Activated naive CD8-positive, alpha-beta T cell (primary cell): ENCODE data around the gene GTPBP10.
"Not testable (repeated sequence)": the region's sequence is repeated elsewhere in the genome, so short reads cannot be mapped to it uniquely, and the experiment has no call there.

Experiments
- H3K27ac Mint-ChIP-seq: one replicate; pipeline ENCODE4 v1.8.0; 2021; ENCODE audit warnings: mixed read lengths
- H3K27me3 Mint-ChIP-seq: one replicate; pipeline ENCODE4 v1.8.0; 2021; ENCODE audit warnings: mixed read lengths
- H3K36me3 Mint-ChIP-seq: one replicate; pipeline ENCODE4 v1.8.0; 2021; ENCODE audit warnings: mixed read lengths
- H3K4me1 Mint-ChIP-seq: one replicate; pipeline ENCODE4 v1.8.0; 2021; ENCODE audit warnings: low read depth, mixed read lengths
- H3K4me3 Mint-ChIP-seq: one replicate; pipeline ENCODE4 v1.8.0; 2021; ENCODE audit warnings: mild to moderate bottlenecking, mixed read lengths
- H3K9me3 Mint-ChIP-seq: one replicate; pipeline ENCODE4 v1.8.0; 2021; ENCODE audit warnings: low read depth, mixed read lengths

GTPBP10 gene

GRCh38 chr7:90337106-90337505 is 9.4 kb upstream of the GTPBP10 start:
- Mint-ChIP-seq H3K36me3 (no peaks in the 10 kb centered on the region), H3K4me1 (no peaks in the 10 kb centered on the region), H3K27ac (no peak overlapping the region), H3K27me3 (peaks cover 5% of the 10 kb centered on the region), H3K4me3 (no peak overlapping the region), H3K9me3 (no peaks in the 10 kb centered on the region)

GRCh38 chr7:90345016-90345415 is 1.5 kb upstream of the GTPBP10 start:
- no peaks in the 10 kb centered on the region for H3K9me3 Mint-ChIP-seq
- H3K27ac Mint-ChIP-seq, result peak overlapping the region; percentile 98
- no peaks in the 10 kb centered on the region for H3K27me3 Mint-ChIP-seq
- peaks cover 3% of the 10 kb centered on the region for H3K36me3 Mint-ChIP-seq
- H3K4me1 Mint-ChIP-seq, result peaks cover 44% of the 10 kb centered on the region
- peak overlapping the region; percentile 97 for H3K4me3 Mint-ChIP-seq

GRCh38 chr7:90345595-90346335 is 751 bp upstream of the GTPBP10 start:
- Mint-ChIP-seq H3K27me3 (no peaks in the 10 kb centered on the region), H3K9me3 (no peaks in the 10 kb centered on the region), H3K4me1 (peaks cover 52% of the 10 kb centered on the region), H3K27ac (peak overlapping the region; percentile 98), H3K4me3 (peak overlapping the region; percentile 97), H3K36me3 (peaks cover 6% of the 10 kb centered on the region)

DNA sequence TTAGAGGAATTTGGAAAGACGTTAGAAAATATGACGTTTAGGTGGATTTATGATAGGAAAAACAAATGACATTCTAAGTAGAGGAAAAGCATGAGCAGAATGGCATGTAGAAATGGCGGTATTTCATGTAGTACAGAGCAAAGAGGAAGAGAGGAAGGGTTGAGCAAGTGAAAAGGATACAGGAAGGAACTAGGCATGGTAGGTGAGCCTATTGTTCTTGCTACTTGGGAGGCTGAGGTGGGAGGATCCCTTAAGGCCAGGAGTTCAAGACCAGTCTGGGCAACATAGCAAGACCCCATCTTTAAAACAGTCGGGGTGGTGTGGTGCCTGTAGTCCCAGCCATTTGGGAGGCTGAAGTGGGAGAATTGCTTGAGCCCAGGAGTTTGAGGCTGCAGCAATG is 1.2 kb downstream of the GTPBP10 start:
- H3K9me3 Mint-ChIP-seq, result no peaks in the 10 kb centered on the region
- peaks cover 64% of the 10 kb centered on the region for H3K4me1 Mint-ChIP-seq
- H3K36me3 Mint-ChIP-seq, result peaks cover 10% of the 10 kb centered on the region
- H3K27ac Mint-ChIP-seq, result peak overlapping the region; percentile 98
- H3K4me3 Mint-ChIP-seq, result peak overlapping the region; percentile 97
- H3K27me3 Mint-ChIP-seq, result no peaks in the 10 kb centered on the region

GRCh38 chr7:90349305-90349704 is 2.8 kb downstream of the GTPBP10 start:
- Mint-ChIP-seq H3K27me3 (no peaks in the 10 kb centered on the region), H3K4me1 (peaks cover 70% of the 10 kb centered on the region), H3K27ac (peak overlapping the region; percentile 35), H3K9me3 (no peaks in the 10 kb centered on the region), H3K4me3 (no peak overlapping the region), H3K36me3 (peaks cover 12% of the 10 kb centered on the region)

- Mint-ChIP-seq H3K36me3 (peaks cover 12% of the 10 kb centered on the region), H3K4me1 (peaks cover 68% of the 10 kb centered on the region)
- H3K27ac Mint-ChIP-seq, H3K27me3 Mint-ChIP-seq, H3K9me3 Mint-ChIP-seq, H3K4me3 Mint-ChIP-seq: not testable (repeated sequence)
Measured at GRCh38 chr7:90350032-90350431, 3.5 kb downstream of the GTPBP10 start.

DNA sequence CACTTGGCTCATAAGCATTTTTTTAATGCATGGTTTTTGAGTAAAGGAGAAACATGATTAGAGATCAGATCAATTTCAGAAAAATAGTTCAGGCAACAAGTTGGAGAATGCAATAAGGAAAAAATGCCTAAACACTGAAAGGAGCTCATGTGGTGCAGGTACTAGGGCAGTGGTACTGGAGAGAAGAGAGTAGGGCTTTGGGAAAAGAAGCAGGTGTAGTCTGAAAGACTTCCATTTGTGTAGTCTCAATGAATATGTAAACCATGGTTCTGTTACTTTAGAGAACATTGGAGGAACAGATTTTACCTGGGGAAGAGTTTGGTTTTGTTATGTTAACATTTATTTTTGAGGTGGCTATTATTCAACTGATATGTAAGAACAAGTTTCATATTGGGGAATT is 5.5 kb downstream of the GTPBP10 start:
- H3K36me3 Mint-ChIP-seq, result peaks cover 25% of the 10 kb centered on the region
- H3K4me1 Mint-ChIP-seq, result peaks cover 53% of the 10 kb centered on the region
- H3K4me3 Mint-ChIP-seq, result no peak overlapping the region
- H3K27me3 Mint-ChIP-seq, result no peaks in the 10 kb centered on the region
- H3K9me3 Mint-ChIP-seq, result peaks cover 5% of the 10 kb centered on the region
- H3K27ac Mint-ChIP-seq, result no peak overlapping the region

- Mint-ChIP-seq H3K27me3 (no peaks in the 10 kb centered on the region), H3K9me3 (no peaks in the 10 kb centered on the region), H3K27ac (no peak overlapping the region), H3K4me3 (no peak overlapping the region), H3K36me3 (peaks cover 39% of the 10 kb centered on the region), H3K4me1 (no peaks in the 10 kb centered on the region)
Measured at GRCh38 chr7:90383422-90383821, 36.9 kb downstream of the GTPBP10 start.

DNA sequence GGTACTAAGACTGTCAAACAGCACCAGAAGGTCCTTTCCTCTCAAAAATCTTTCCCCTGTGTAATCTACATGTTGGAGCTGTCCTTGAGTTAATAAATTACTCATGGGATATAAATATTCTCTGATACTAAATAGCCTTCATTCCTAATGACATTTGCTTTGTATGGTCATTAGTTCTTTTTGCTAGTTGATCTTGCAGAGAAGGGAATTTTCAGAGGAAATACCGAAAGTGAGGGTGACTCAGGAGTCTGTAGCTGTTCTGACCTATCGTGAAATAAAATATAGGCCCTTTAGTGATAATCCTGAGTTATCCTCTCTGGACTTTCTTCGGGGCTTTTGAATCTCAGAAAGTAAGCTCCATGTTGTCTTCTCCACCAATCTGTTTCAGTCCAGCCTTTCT is 37.3 kb downstream of the GTPBP10 start:
- Mint-ChIP-seq H3K36me3 (peaks cover 38% of the 10 kb centered on the region), H3K4me1 (no peaks in the 10 kb centered on the region), H3K27me3 (no peaks in the 10 kb centered on the region), H3K9me3 (no peaks in the 10 kb centered on the region), H3K27ac (no peak overlapping the region), H3K4me3 (no peak overlapping the region)

DNA sequence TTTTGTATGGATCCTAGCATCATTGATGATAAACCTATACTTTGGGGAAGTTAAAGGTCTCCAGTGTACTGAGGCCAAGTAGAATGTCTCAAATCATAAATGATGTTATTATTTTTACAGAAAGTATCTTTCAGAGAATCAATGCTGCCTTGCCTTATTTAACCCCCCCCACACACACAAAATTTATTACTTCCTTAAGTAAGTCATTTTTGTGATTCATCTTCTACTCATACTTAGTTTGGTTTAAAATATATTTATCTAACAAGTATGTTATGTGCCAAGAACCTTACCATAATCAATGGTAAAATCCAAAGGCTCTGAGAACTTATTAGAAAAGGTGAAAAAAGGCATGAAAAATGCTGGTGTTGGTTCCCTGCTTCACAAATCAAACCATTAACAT is 37.9 kb downstream of the GTPBP10 start:
- no peaks in the 10 kb centered on the region for H3K4me1 Mint-ChIP-seq
- H3K36me3 Mint-ChIP-seq, result peaks cover 35% of the 10 kb centered on the region
- no peaks in the 10 kb centered on the region for H3K27me3 Mint-ChIP-seq
- H3K4me3 Mint-ChIP-seq, result no peak overlapping the region
- H3K9me3 Mint-ChIP-seq, result no peaks in the 10 kb centered on the region
- H3K27ac Mint-ChIP-seq, result no peak overlapping the region

DNA sequence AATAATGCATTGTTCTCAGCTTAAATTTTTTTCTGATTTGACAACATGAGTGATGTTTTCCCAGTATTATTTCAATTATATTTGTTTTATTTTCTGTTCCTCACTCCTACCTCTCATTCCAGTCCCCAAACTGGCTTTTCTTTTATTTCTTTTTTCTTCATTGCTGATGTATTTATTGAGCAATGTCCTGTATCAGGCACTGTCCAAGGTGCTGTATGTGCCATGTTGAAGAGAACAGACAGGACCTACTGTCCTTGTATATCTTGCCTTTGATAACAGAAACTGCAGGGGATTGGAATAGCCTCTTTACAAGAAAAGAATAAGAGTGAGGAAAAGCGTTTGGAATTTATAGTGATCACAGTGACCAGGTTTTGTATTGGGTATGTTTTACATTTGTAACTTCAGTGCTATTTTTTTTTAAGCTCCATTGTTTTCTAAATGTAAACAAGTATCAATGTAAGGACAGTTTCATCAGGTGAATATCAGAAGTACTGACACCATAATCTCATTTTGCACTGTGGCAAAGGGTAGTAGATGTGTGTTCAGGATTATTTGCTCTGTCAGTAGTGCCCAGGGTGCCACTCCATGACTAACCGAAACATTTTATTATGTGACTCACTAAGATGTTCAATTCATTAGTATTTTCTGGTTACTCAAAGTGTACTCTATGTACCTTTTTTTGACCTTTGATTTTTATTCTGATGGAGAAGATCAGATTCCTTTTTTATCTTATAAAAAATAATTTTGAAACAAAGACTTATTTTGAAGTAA is 41.1 kb downstream of the GTPBP10 start:
- no peaks in the 10 kb centered on the region for H3K9me3 Mint-ChIP-seq
- H3K27ac Mint-ChIP-seq, result no peak overlapping the region
- H3K4me1 Mint-ChIP-seq, result no peaks in the 10 kb centered on the region
- H3K4me3 Mint-ChIP-seq, result no peak overlapping the region
- H3K27me3 Mint-ChIP-seq, result no peaks in the 10 kb centered on the region
- peaks cover 22% of the 10 kb centered on the region for H3K36me3 Mint-ChIP-seq

DNA sequence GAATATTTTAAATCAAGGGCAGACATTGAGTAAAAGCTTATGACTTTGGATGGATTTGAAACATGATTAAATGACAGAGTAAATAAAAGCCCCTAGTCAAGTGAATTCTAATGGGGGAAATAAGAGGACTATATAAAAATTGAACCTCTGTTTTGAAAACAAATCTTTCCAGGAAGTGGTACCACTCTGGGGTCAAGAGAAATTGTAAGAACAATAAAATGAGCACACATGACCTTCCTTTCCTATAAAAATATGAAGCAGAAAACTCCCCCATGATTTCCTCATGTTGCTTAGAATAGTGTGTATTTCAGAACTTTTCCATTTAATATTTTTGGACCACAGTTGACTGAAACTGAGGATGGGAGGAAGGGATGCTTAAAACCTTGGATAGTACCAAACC is 44.4 kb downstream of the GTPBP10 start:
- Mint-ChIP-seq H3K36me3 (peaks cover 18% of the 10 kb centered on the region), H3K9me3 (peaks cover 6% of the 10 kb centered on the region), H3K27ac (no peak overlapping the region), H3K27me3 (no peaks in the 10 kb centered on the region), H3K4me1 (no peaks in the 10 kb centered on the region), H3K4me3 (no peak overlapping the region)

DNA sequence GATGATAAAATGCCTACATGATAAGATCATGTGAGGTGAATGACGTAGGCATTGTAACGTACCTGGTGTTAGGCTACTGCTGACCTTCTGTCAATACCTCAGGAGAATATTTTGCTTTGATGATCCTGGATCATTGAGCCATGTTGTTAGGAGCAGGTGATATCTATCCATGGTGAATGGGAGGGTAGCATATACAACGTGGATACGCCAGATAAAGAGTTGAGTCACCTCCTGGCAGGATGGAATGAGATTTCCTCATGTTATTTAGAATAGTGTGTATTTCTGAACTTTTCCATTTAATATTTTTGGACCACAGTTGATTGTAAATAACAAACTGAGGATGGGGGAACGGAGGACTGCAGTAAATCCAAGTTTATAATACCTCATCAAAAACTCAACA is 45.0 kb downstream of the GTPBP10 start:
- no peak overlapping the region for H3K4me3 Mint-ChIP-seq
- peaks cover 22% of the 10 kb centered on the region for H3K36me3 Mint-ChIP-seq
- H3K27ac Mint-ChIP-seq, result no peak overlapping the region
- no peaks in the 10 kb centered on the region for H3K4me1 Mint-ChIP-seq
- H3K9me3 Mint-ChIP-seq, result peaks cover 11% of the 10 kb centered on the region
- H3K27me3 Mint-ChIP-seq, result no peaks in the 10 kb centered on the region

GRCh38 chr7:90396420-90396819 is 49.9 kb downstream of the GTPBP10 start:
- Mint-ChIP-seq H3K9me3 (peaks cover 23% of the 10 kb centered on the region), H3K27me3 (no peaks in the 10 kb centered on the region), H3K36me3 (peaks cover 12% of the 10 kb centered on the region), H3K4me3 (no peak overlapping the region), H3K27ac (no peak overlapping the region), H3K4me1 (no peaks in the 10 kb centered on the region)

GRCh38 chr7:90401989-90402388 is 55.5 kb downstream of the GTPBP10 start:
- Mint-ChIP-seq H3K4me1 (peaks cover 19% of the 10 kb centered on the region), H3K27me3 (no peaks in the 10 kb centered on the region), H3K9me3 (peaks cover 12% of the 10 kb centered on the region), H3K36me3 (peaks cover 2% of the 10 kb centered on the region), H3K27ac (no peak overlapping the region), H3K4me3 (no peak overlapping the region)
